ENCODE data around the gene MXI1.

The MXI1 gene

DNA sequence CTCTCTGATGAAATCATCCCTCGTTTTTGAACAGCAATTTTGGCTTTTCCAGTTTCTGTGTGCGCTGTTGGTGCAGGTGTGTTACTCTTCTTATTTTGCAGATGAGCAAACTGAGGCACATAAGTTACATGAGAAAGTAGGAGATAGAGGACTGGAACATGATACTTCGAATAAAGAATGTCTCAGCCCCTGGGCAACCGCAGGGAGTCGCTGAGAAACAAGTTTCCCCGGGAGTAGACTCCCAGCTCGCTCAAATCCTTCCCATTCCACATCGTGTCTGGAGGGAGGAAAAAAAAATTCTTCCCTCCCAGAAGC lies 18.0 kb downstream of the MXI1 start:
- H3K79me2 ChIP-seq (ENCODE audit: control insufficient read depth, insufficient read depth, low read length, unreplicated experiment): no peaks in the 10 kb centered on the region
- H3K4me1 ChIP-seq (ENCODE audit: control insufficient read depth, insufficient read depth, low read length, unreplicated experiment): peaks cover 17% of the 10 kb centered on the region
- H3K27ac ChIP-seq (ENCODE audit: low read depth, low read length): peak overlapping the region; percentile 22; the same call in 1 of the 2 replicates
- no peaks in the 10 kb centered on the region for H3K27me3 ChIP-seq (ENCODE audit: insufficient read depth, low read length)
- peak overlapping the region; percentile 87 for H3K4me3 ChIP-seq (ENCODE audit: low read depth, low read length)
- 0 out of 2 replicates have a peak, but pooled peaks cover 3% of the 10 kb centered on the region for H3K36me3 ChIP-seq (ENCODE audit: insufficient read depth, low read length)
- H2AFZ ChIP-seq (ENCODE audit: low read length, unreplicated experiment): peak overlapping the region; percentile 43

DNA sequence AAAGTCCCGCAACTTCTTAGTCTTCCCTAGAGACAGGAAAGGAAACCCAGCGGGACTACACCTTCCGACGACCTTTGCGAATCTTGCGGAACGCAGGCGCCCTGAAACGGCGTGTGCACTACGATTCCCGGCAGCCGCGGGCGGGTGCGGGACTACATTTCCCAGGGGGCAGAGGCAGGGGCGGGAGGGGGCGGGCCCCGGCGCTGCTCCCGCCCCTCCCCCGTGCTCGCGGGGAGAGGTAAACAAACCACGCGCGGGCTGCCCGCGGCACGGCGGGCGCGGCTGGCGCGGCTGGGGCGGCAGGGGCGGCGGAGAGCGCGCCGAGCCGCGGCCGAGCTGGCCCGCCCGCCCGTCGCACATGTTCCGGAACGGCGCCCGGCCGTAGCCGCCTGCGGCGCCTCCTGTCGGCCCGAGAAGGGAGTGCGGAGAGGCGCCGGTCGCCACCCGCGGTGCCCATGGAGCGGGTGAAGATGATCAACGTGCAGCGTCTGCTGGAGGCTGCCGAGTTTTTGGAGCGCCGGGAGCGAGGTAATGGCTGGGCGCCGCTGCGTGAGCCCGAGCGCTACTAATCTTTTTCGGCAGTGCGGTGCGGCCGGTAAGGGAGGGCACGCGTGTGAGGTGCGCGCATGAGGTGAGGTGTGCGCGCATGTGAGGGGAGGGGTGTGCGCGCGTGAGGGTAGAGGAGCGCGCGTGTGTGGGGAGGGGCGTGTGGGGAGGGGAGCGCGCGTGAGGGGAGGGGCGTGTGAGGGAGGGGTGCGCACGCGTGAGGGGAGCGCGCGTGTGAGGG lies 18.5 kb downstream of the MXI1 start:
- Histone ChIP-seq H3K36me3 (ENCODE audit: insufficient read depth, low read length) (0 out of 2 replicates have a peak, but pooled peaks cover 3% of the 10 kb centered on the region), H3K79me2 (ENCODE audit: control insufficient read depth, insufficient read depth, low read length, unreplicated experiment) (no peaks in the 10 kb centered on the region), H3K27ac (ENCODE audit: low read depth, low read length) (peak overlapping the region; percentile 50), H3K4me1 (ENCODE audit: control insufficient read depth, insufficient read depth, low read length, unreplicated experiment) (peaks cover 11% of the 10 kb centered on the region), H3K27me3 (ENCODE audit: insufficient read depth, low read length) (no peaks in the 10 kb centered on the region), H3K4me3 (ENCODE audit: low read depth, low read length) (peak overlapping the region; percentile 87), H2AFZ (ENCODE audit: low read length, unreplicated experiment) (peak overlapping the region; percentile 43)

DNA sequence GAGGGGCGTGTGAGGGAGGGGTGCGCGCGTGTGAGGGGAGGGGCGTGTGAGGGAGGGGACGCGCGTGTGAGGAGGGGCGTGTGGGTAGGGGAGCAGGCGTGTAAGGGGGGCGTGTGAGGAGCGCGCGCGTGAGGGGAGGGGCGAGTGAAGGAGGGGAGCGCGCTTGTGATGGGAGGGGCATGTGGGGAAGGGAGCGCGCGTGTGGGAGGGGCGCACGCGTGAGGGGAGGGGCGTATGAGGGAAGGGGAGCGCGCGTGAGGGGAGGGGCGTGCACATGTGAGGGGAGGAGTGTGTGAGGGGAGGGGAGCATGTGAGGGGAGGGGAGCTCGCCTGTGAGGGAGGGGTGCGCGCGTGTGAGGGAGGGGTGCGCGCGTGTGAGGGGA lies 19.1 kb downstream of the MXI1 start:
- H2AFZ ChIP-seq (ENCODE audit: low read length, unreplicated experiment): no peak overlapping the region
- H3K79me2 ChIP-seq (ENCODE audit: control insufficient read depth, insufficient read depth, low read length, unreplicated experiment): no peaks in the 10 kb centered on the region
- peak overlapping the region; percentile 87 for H3K4me3 ChIP-seq (ENCODE audit: low read depth, low read length)
- H3K4me1 ChIP-seq (ENCODE audit: control insufficient read depth, insufficient read depth, low read length, unreplicated experiment): peaks cover 7% of the 10 kb centered on the region
- H3K36me3 ChIP-seq (ENCODE audit: insufficient read depth, low read length): 0 out of 2 replicates have a peak, but pooled peaks cover 3% of the 10 kb centered on the region
- H3K27ac ChIP-seq (ENCODE audit: low read depth, low read length): peak overlapping the region; percentile 50; the same call in 1 of the 2 replicates
- H3K27me3 ChIP-seq (ENCODE audit: insufficient read depth, low read length): no peaks in the 10 kb centered on the region

DNA sequence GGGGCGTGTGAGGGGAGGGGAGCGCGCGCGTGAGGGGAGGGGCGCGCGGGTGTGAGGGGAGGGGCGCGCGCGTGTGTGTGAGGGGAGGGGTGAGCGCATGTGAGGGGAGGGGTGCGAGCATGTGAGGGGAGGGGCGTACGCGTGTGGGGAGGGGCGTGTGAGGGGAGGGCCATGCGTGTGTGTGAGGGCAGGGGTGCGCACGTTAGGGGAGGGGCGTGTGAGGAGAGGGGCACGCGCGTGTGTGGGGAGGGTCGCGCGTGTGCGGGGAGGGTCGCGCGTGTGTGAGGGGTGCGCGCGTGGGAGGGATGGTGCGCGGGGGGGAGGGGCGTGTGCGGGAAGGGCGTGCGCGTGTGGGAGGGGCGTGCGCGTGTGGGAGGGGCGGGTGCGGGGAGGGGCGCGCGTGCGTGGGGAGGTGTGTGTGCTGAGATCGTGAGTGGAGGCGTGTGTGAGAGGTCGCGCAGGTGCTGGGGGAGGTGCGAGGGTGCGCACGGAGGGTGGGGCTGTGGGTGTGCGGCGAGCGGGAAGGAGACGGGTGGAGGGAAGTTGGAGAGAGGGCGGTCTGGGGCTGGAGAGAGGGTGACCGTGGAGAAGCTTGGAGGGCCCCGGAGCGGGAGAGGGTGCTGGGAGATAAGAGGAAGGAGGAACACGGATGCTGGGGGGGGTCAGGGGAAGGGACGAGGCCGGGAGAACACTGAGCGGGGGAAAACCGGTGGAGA lies 19.7 kb downstream of the MXI1 start:
- Histone ChIP-seq H3K4me3 (ENCODE audit: low read depth, low read length) (peak overlapping the region; percentile 87), H3K27me3 (ENCODE audit: insufficient read depth, low read length) (no peaks in the 10 kb centered on the region), H3K36me3 (ENCODE audit: insufficient read depth, low read length) (0 out of 2 replicates have a peak, but pooled peaks cover 3% of the 10 kb centered on the region), H3K4me1 (ENCODE audit: control insufficient read depth, insufficient read depth, low read length, unreplicated experiment) (peaks cover 5% of the 10 kb centered on the region), H2AFZ (ENCODE audit: low read length, unreplicated experiment) (peak overlapping the region; percentile 32), H3K79me2 (ENCODE audit: control insufficient read depth, insufficient read depth, low read length, unreplicated experiment) (no peaks in the 10 kb centered on the region), H3K27ac (ENCODE audit: low read depth, low read length) (peak overlapping the region; percentile 50; the same call in 1 of the 2 replicates)

DNA sequence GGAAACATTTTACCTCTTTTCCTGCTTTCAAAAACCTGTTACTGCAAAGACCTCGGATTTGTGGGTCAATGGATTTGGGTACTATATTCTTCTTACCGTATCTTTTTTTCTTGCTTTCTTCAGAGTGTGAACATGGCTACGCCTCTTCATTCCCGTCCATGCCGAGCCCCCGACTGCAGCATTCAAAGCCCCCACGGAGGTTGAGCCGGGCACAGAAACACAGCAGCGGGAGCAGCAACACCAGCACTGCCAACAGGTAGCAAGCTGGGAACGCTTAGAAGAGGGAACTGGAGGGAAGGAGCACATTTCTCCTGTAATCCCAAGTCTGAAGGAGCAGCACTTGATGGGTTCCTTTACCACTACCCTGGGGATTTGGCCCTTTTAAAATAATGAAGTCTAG lies 20.7 kb downstream of the MXI1 start:
- Histone ChIP-seq H3K79me2 (ENCODE audit: control insufficient read depth, insufficient read depth, low read length, unreplicated experiment) (no peaks in the 10 kb centered on the region), H3K27ac (ENCODE audit: low read depth, low read length) (no peak overlapping the region), H3K27me3 (ENCODE audit: insufficient read depth, low read length) (no peaks in the 10 kb centered on the region), H3K4me3 (ENCODE audit: low read depth, low read length) (peak overlapping the region; percentile 87; the same call in 1 of the 2 replicates), H3K36me3 (ENCODE audit: insufficient read depth, low read length) (0 out of 2 replicates have a peak, but pooled peaks cover 3% of the 10 kb centered on the region), H2AFZ (ENCODE audit: low read length, unreplicated experiment) (no peak overlapping the region), H3K4me1 (ENCODE audit: control insufficient read depth, insufficient read depth, low read length, unreplicated experiment) (no peaks in the 10 kb centered on the region)

DNA sequence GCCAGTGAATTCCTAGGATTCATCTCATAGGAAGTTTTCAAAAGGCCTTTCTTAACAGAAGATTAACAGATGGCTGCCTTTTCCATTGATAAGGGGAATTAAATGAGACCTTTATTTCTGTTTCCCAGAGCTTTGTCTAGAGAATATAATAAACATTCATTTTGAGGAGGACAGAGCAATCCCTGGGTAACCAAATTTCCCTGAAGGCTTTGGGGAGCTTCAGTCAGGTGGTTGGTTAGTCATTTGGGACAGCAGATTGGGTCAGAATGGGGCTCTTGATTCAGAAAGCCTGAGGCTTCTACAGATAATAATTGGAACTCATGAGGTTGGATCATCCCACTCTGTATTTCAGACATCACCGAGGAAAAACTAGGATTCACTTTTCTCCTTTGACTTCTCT lies 21.8 kb downstream of the MXI1 start:
- no peak overlapping the region for H2AFZ ChIP-seq (ENCODE audit: low read length, unreplicated experiment)
- no peak overlapping the region for H3K27ac ChIP-seq (ENCODE audit: low read depth, low read length)
- no peak overlapping the region for H3K4me3 ChIP-seq (ENCODE audit: low read depth, low read length)
- H3K4me1 ChIP-seq (ENCODE audit: control insufficient read depth, insufficient read depth, low read length, unreplicated experiment): no peaks in the 10 kb centered on the region
- 0 out of 2 replicates have a peak, but pooled peaks cover 3% of the 10 kb centered on the region for H3K36me3 ChIP-seq (ENCODE audit: insufficient read depth, low read length)
- H3K27me3 ChIP-seq (ENCODE audit: insufficient read depth, low read length): no peaks in the 10 kb centered on the region
- no peaks in the 10 kb centered on the region for H3K79me2 ChIP-seq (ENCODE audit: control insufficient read depth, insufficient read depth, low read length, unreplicated experiment)

DNA sequence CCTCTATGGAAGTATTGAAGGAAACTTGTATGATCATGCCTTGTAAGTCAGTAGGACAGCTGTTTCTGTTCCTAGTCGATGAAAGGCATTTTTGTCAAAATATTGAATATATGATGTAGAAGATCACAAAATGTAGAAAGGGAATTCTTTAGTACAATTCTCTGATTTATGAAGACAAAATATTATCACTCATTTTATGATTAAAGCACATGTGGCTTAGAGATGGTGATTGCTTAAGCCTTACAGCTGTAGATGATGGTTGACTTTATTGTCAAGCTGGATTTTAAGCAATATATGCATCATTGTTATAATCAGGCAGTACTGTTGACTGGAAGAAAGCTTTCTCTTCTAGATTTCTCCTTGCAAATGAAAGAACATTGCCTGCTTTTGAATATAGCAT lies 26.4 kb downstream of the MXI1 start:
- no peak overlapping the region for H3K4me3 ChIP-seq (ENCODE audit: low read depth, low read length)
- no peaks in the 10 kb centered on the region for H3K79me2 ChIP-seq (ENCODE audit: control insufficient read depth, insufficient read depth, low read length, unreplicated experiment)
- peaks cover 11% of the 10 kb centered on the region for H3K36me3 ChIP-seq (ENCODE audit: insufficient read depth, low read length)
- no peak overlapping the region for H2AFZ ChIP-seq (ENCODE audit: low read length, unreplicated experiment)
- no peaks in the 10 kb centered on the region for H3K27me3 ChIP-seq (ENCODE audit: insufficient read depth, low read length)
- H3K4me1 ChIP-seq (ENCODE audit: control insufficient read depth, insufficient read depth, low read length, unreplicated experiment): no peaks in the 10 kb centered on the region
- no peak overlapping the region for H3K27ac ChIP-seq (ENCODE audit: low read depth, low read length)

DNA sequence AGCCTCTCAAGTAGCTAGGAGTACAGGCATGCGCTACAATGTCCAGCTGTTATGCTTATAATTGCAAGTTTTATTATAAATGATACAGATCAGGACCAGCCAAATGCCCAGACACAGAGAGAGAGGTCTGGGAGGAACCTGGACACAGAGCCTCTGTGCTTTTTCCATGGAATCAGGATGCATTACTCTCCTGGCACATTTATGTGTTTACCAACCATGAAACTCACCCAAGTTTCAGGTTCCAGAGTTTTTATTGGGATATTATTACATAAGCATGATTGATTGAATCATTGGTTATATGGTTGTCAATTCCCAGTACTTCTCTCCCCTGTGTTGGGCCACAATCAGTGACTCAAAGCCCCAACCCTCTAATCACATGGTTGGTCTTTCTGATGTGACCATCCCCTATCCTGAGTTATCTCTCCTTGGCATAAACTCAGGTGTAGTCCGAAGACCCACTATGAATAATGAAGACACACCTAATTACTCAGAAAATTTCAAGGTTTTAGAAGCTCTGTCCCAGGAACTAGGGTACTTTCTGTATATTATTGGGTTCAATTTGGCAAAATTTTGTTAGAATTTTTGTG lies 30.6 kb downstream of the MXI1 start:
- Histone ChIP-seq H3K4me1 (ENCODE audit: control insufficient read depth, insufficient read depth, low read length, unreplicated experiment) (peaks cover 19% of the 10 kb centered on the region), H3K79me2 (ENCODE audit: control insufficient read depth, insufficient read depth, low read length, unreplicated experiment) (no peaks in the 10 kb centered on the region), H3K4me3 (ENCODE audit: low read depth, low read length) (no peak overlapping the region), H3K36me3 (ENCODE audit: insufficient read depth, low read length) (peaks cover 8% of the 10 kb centered on the region), H2AFZ (ENCODE audit: low read length, unreplicated experiment) (no peak overlapping the region), H3K27me3 (ENCODE audit: insufficient read depth, low read length) (no peaks in the 10 kb centered on the region), H3K27ac (ENCODE audit: low read depth, low read length) (no peak overlapping the region)

DNA sequence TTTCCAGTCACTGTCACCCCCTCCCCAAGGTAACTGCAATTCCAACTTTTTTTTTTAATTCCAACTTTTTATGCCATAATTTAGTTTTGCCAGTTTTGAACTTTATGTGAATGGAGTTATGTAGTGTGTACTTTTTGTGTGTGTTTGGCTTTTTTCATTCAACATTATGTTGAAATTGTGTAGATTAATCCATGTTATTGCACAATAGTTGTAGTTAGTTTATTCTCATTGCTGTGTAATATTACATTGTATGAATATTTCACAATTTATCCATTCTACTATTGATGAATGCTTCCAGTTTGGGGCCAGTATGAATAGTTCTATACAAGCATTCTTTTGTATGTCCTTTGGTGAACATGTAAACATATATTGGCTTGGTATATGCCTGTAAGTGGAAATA lies 32.5 kb downstream of the MXI1 start:
- H3K27me3 ChIP-seq (ENCODE audit: insufficient read depth, low read length): no peaks in the 10 kb centered on the region

DNA sequence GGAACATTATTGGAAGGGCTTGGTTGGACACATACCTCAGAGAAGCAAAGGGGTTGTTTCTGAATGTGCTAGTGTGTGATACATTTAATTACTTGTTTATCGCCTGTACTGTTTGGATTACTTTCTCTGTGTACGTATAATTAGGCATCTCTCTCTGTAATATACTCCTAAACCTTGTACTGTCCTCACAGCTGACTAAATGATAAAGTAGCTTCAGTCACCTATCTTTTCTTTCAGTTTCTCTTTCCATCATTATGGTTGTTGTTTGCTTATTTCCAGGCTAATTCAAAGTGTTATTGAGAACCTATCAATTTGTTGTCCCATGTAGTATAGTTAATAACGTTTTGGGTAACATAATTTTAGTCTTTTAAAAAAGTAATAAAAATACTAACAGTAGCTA lies 34.0 kb downstream of the MXI1 start:
- no peak overlapping the region for H2AFZ ChIP-seq (ENCODE audit: low read length, unreplicated experiment)

More for the DNA sequence above, 32.5 kb downstream of the MXI1 start:
- Histone ChIP-seq H3K4me1 (ENCODE audit: control insufficient read depth, insufficient read depth, low read length, unreplicated experiment) (peaks cover 19% of the 10 kb centered on the region), H3K36me3 (ENCODE audit: insufficient read depth, low read length) (peaks cover 8% of the 10 kb centered on the region), H3K4me3 (ENCODE audit: low read depth, low read length) (no peak overlapping the region), H3K27ac (ENCODE audit: low read depth, low read length) (no peak overlapping the region), H2AFZ (ENCODE audit: low read length, unreplicated experiment) (no peak overlapping the region), H3K79me2 (ENCODE audit: control insufficient read depth, insufficient read depth, low read length, unreplicated experiment) (no peaks in the 10 kb centered on the region)

More for the DNA sequence above, 34.0 kb downstream of the MXI1 start:
- no peaks in the 10 kb centered on the region for H3K79me2 ChIP-seq (ENCODE audit: control insufficient read depth, insufficient read depth, low read length, unreplicated experiment)
- H3K4me1 ChIP-seq (ENCODE audit: control insufficient read depth, insufficient read depth, low read length, unreplicated experiment): peaks cover 19% of the 10 kb centered on the region
- H3K4me3 ChIP-seq (ENCODE audit: low read depth, low read length): peak overlapping the region; percentile 44
- H3K27me3 ChIP-seq (ENCODE audit: insufficient read depth, low read length): no peaks in the 10 kb centered on the region
- peaks cover 8% of the 10 kb centered on the region for H3K36me3 ChIP-seq (ENCODE audit: insufficient read depth, low read length)
- no peak overlapping the region for H3K27ac ChIP-seq (ENCODE audit: low read depth, low read length)
